Activated T-helper 9 cell treated with anti-CD3 and anti-CD28 coated beads, Interleukin-2, amount 50 U/mL, for 16 hours (primary cell): ENCODE results near the gene XPR1.
"Not testable (repeated sequence)": the region's sequence is repeated elsewhere in the genome, so short reads cannot be mapped to it uniquely, and the experiment has no call there.

ENCODE experiments used
- DNase-seq: peaks from one replicate; pipeline ENCODE4 v3.0.0-alpha.2; 2020; ENCODE audit warnings: low read depth

XPR1 gene

DNA sequence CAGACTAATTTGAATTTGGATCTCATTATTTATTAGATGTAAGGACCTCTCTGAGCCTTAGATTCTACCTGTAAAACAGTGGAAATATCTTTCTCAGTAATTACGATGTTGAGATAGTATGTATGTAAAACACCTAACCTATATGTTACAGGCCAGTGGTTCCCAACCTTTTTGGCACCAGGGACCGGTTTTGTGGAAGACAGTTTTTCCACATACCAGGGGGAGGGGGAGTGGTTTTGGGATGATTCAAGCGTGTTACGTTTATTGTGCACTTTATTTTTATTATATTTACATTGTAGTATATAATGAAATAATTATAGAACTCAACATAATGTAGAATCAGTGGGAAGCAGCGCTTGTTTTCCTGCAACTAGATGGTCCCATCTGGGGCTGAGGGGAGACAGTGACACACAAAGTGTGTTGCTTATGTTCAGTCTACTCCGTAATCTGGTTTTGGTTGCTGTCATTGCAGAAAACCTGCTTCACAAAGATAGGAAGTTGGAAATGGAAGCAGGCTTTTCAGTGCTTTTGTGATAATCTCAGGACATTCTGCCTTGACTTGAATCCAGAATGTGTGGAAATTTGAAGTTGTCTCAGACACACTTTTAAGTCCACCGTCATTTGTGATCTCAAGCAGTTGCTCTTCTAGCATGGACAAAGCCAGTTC, 12.8 kb downstream of the XPR1 start:
- DNase-seq = no peak

DNA sequence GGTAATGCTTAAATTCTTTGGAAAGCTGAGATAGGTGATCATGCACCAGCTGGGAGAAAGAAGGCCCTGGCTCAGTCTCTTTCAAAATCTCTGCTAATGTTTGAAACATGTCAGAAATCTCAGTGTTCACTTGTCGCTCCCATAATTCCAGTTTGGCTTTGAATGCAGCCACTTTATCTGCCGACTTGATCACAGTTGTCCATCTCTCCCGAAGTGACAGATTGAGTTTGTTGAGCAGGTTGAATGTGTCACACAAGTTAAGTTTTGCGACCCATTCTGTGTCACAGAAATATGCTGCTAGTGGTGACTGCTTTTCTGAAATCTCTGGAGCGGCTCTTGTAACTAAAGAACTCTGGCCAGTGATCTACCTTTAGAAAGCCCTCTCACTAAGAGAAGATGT, 13.4 kb downstream of the XPR1 start:
- DNase-seq = not testable (repeated sequence)

DNA sequence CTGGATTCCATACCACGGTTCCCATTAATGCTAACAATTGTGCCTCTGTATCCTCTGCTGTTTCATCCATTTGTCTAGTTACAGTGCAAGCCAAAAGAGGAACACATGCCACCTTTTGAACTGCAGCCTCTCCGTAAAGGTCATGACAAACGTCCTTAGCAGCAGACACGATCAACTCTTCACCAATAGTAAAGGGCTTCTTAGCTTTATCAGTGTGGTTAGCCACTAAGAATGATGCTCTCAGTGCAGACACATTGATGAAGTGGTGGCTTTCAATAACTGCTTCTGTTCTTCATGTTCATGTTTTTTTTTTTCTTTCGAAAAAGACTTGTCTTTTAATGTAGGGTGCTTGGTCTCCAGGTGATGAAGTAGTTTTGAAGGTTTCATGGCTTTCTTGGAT, 14.3 kb downstream of the XPR1 start:
- no peak for DNase-seq

DNA sequence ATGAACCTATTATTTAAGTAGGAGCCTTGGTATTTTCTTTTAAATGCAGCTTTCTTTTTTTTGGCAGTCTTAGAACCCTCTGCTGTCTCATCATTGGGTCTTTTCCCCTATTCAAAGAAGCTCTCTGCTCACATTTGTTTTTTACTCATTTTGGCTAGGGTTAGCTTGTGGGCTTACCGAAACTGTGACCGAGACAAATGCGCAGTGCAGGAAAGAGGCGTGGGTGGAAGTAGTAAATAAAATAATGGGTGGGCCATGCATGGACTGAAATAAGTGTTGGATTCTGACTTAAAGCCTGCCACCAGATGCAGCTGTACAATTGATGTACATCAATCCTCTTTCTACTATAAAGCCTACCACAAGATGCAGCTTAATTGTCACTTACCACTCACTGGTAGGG, 14.7 kb downstream of the XPR1 start:
- no peak for DNase-seq

DNA sequence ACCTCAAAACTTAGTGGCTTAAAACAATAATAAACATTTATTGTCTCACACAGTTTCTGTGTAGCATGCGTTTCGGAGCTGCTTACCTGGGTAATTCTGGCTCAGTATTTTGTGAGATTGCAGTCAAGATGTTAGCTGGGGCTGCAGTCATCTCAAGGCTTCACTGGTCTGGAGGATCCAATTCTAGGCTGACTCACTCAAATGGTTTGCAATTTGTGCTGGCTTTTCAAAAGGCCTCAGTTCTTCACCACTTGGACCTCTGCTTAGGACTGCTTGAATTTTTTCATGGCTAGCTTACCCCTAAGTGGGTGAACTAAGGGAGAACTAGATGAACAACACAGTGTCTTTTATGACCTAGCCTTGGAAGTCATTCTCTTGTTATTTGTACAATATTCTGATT, 21.0 kb downstream of the XPR1 start:
- DNase-seq = no peak

DNA sequence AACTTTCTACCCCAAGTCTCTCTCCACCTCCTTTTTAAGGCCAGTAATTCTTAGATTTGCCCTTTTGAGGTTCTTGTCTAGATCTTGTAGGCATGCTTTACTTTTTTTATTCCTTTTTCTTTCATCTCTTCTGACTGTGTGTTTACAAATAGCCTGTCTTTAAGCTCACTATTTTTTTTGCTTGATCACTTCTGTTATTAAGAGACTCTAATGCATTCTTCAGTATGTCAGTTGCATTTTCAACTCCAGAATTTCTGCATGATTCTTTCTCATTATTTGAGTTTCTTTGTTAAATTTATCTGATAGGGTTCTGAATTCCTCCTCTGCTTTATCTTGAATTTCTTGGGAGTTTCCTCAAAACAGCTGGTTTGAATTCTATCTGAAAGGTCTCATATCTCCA, 30.9 kb downstream of the XPR1 start:
- DNase-seq = no peak

DNA sequence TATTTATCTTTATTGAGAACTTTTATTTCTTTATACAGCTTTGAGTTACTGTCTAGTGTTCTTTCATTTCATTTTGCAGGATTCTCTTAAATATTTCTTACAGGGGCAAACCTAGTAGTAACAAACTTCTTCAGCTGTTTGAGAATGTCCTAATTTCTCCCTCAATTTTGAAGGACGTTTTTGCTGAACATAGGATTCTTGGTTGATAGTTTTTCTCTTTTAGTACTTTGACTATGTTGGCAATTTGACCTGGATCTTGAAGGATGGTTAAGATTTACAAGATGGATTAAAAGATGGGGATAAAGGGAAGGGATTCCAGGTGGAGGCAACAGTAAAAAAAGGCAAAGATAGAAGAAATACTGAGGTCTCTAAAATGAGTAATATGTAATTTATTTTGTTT, 38.9 kb downstream of the XPR1 start:
- DNase-seq = no peak

DNA sequence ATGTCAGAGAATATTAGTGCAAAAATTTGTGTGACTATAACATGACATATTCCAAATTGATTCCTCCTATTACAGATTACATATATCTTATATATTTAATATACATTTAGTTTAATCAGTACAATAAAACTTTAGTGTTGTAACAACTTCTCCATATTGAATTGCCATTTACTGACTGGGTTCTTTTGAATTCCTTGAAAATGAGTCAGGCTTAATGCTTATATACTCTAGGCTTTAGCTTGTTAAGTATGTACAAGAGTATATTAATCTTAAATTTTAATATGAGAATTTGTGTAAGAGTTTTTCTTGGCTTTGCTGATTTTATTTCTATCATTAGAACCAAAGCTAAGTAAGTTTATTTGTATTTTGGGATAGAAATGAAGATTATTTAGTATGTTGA, 40.3 kb downstream of the XPR1 start:
- DNase-seq = no peak

DNA sequence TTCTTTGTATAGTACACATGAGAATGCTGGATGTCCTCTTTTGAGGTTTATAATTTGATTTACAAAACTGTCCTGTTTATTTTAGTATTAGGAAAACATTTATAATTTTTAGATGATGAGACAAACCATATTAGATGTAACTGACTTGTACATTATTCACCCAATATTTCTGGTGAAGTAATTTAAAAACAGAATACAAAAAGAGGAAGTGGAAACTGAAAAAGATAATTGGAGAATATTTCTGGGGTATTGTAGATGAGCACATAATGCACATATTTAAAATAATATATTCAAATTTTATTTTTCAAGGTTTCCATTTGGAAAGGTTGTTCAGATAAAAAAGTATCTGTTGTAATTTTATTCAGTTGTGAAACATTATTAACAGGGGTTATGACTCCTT, 40.7 kb downstream of the XPR1 start:
- DNase-seq = no peak

DNA sequence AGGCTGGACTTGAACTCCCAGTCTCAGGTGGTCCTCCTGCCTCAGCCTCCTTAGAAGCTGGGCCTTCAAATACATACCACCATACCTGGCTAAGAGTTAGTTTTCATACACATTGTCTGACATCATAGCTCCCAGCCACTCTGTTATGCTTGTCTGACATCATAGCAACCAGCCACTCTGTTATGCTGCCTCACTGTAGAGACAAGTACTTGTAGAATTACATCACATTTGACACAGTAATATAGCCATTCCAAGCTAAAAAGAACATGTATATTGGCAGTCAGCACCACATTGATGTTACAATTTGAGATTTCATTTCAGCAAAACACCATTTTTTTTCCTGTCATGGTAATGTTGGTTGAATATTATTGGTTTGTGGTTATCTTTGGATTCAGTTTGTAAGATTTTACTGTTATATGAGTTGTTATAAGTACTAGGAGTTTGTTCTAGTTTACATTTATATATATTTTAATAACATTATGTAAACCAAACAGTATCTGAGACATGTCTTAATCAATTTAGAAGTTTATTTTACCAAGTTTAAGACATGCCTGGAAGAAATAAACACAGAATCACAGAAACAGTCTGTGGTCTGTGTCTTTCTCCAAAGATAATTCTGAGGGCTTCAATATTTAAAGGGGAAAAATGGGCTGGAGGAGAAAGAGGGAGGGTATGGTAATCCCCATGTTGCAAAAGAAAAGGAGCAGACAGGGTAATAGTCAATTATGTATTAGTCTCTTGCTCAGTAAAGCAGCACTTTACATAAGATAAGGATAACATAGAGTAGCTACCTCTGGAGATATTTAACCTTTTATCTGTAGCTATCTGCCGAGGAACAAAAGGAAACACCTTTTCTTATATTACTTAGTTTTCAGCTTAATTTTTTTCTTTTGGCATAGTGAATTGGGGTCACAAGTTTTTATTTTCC, 43.0 kb downstream of the XPR1 start:
- DNase-seq = no peak

DNA sequence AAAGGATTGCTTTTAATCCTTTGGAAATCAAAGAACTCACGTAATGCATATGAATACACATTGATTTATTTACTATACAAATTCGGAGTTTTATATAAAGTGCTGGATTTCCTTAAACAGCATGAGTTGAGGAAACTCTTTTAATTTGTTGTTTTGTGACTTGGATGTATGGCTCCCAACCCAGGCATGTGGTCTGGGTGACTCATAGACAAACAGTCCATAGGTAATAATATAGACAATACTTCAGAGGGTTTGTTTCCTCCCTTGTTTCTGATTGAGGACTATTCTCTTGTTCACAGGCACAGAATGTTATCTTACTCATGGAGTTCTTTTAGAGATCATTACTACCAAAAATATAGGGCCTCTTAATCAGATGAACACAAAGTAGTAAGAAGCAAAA, 43.8 kb downstream of the XPR1 start:
- no peak for DNase-seq

DNA sequence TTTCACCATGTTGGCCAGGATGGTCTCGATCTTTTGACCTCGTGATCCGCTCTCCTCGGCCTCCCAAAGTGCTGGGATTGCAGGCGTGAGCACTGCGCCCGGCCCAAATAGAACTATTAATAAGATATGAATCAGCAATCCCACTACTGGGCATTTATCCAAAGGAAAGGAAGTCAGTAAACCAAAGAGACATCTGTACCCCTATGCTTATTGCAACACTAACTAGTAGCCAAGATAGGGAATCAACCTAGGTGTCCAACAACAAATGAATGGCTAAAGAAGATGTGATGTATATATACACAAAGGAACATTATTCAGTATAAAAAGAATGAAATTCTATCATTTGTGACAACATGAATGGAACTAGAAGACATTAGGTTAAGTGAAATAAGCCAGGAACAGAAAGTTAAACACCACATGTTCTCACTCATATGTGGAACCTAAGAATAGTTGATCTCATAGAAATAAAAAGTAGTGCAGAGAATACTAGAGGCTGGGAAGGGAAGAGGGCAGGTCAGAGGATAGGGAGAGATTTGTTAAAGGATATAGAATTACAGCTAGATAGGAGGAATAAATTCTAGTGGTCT, 48.8 kb downstream of the XPR1 start:
- no peak for DNase-seq

DNA sequence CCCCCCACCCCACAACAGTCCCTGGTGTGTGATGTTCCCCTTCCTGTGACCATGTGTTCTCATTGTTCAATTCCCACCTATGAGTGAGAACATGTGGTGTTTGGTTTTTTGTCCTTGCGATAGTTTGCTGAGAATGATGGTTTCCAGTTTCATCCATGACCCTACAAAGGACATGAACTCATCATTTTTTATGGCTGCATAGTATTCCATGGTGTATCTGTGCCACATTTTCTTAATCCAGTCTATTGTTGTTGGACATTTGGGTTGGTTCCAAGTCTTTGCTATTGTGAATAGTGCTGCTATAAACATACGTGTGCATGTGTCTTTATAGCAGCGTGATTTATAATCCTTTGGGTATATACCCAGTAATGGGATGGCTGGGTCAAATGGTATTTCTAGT, 51.3 kb downstream of the XPR1 start:
- not testable (repeated sequence) for DNase-seq

DNA sequence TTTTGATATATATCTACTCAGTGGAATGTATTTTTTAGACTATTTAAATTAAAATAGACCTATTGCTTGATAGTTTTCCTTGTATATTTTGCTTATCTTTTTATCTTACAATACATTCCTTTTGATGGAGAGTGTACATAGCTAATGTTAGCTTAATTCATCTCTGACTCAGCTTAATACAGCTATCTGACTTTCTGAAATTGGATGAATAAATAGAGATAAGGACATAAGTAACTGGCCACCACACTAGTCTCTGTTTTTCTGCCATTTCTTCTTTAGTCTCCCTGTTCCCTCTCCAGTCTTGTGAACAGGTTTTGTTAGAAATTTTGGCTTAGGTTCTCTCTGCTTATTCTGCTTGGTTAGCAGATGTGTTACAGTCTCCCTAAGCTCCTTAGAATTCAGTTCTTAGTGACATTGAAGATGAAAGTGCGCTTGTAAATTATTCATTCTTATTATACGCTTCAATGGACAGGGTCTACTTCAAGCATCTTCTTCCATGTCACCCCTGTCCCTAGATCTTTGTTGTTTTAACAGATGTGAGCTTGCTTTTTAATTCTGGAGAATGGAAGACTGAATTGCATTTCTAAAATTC, 59.6 kb downstream of the XPR1 start:
- DNase-seq = no peak

DNA sequence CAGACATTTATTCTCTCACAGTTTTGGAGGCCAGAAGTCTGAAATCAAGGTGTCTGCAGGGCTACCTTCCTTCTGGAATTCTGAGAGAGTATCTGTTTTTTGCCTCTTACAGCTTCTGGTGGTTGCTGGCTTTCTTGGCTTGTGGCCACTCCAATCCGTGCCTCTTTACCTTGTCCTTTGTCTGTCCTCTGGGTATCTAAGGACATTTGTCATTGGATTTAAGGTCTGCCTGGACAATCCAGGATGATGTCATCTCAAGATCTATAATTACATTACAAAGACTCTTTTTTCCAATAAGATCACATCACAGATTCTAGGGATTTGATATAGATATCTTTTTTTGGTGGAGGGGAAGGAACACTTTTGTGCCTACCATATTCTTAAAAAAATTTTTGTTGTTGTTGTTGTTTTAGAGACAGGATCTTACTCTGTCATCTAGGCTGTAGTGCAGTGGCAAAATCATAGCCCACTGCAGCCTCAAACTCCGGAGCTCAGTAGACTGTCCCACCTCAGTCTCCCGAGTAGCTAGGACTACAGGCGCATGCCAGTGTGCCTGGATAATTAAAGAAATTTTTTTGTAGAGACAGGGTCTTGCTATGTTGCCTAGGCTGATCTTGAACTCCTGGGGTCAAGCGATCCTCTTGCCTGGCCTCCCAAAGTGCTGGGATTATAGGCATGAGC, 61.9 kb downstream of the XPR1 start:
- no peak for DNase-seq

DNA sequence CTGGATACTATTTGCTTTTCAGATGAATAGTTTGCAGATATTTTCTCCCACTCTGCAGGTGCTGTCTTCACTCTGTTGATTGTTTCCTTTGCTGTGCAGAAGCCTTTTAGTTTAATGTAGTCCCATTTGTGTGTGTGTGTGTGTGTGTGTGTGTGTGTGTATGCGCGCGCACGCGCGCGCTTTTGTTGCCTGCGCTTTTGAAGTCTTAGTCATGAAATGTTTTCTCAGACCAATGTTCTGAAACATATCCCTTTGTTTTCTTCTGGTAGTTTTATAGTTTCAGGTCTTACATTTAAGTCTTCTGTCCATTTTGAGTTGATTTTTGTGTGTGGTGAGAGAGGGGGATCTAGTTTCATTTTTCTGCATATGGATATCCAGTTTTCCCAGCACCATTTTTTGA, 63.5 kb downstream of the XPR1 start:
- no peak for DNase-seq

DNA sequence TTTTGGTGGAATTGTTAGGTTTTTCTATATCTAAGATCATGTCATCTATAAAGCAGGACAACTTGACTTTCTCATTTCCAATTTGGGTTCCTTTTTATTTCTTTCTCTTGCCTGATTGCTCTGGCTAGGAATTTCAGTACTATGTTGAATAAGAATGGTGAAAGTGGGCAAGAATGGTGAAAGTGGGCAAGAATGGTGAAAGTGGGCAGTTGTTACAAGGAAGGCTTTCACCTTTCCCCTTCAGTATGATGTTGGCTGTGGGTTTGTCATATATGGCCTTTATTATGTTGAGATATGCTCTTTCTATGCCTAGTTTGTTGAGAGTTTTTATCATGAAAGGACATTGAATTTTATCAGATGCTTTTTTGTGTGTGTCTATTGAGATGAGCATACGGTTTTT, 64.5 kb downstream of the XPR1 start:
- DNase-seq = no peak

DNA sequence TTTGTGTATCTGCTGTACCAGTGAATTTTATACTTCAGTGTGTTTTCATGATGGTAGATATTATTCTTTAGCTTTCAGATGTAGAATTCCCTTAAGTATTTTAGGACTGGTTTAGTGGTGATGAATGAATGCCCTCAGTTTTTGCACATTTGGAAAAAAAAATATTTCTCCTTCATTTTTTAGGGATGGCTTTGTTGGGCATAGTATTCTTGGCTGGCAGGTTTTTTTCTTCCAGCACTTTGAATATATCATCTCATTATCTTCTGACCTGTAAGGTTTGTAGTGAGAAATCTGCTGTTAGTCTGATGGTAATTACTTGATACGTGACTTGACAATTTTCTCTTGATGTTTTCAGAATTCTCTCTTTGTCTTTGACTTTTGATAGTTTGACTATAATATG, 66.8 kb downstream of the XPR1 start:
- DNase-seq = no peak

DNA sequence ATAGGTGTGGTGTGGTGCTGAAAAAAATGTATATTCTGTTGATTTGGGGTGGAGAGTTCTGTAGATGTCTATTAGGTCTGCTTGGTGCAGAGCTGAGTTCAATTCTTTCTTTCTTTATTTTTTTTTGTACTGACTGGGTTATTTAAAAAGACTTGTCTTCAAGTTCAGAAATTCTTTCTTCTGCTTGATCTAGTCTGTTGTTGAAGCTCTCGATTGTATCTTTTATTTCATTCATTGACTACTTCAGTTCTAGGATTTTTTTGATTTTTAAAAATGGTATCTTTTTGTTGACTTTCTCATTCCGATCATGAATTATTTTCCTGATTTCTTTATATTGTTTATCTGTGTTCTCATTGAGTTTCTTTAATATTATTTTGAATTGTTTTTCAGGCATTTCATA, 70.6 kb downstream of the XPR1 start:
- DNase-seq = not testable (repeated sequence)

DNA sequence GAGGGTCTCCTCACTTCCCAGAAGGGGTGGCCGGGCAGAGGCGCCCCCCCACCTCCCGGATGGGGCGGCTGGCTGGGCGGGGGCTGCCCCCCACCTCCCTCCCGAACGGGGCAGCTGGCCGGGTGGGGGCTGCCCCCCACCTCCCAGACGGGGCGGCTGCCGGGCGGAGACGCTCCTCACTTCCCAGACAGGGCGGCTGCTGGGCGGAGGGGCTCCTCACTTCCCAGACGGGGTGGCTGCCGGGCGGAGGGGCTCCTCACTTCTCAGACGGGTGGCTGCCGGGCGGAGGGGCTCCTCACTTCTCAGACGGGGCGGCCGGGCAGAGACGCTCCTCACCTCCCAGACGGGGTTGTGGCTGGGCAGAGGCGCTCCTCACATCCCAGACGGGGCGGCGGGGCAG, 78.9 kb downstream of the XPR1 start:
- DNase-seq = not testable (repeated sequence)

DNA sequence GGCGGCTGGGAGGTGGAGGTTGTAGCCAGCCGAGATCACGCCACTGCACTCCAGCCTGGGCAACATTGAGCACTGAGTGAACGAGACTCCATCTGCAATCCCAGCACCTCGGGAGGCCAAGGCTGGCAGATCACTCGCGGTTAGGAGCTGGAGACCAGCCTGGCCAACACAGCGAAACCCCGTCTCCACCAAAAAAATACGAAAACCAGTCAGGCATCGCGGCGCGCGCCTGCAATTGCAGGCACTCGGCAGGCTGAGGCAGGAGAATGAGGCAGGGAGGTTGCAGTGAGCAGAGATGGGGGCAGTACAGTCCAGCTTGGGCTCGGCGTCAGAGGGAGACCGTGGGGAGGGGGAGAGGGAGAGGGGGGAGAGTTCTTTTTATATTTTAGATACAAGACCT, 79.4 kb downstream of the XPR1 start:
- DNase-seq = not testable (repeated sequence)

DNA sequence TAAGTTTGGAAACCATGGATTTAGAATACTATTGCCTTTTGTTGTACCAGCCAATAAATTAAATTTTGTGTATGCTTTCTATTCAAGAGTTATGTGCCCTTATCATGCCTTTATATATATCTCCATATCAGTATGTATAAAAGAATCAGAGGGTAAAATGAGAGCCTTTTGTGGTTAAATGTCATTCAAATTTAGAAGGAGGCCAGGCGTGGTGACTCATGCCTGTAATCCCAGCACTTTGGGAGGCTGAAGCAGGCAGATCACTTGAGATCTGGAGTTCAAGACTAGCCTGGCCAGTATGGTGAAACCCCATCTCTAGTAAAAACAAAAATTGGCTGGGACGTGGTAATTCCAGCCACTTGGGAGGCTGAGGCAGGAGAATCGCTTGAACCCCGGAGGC, 88.9 kb downstream of the XPR1 start:
- DNase-seq = no peak
